Measurements from ENCODE around the gene SYNCRIP.
"Not testable (repeated sequence)": the region's sequence is repeated elsewhere in the genome, so short reads cannot be mapped to it uniquely, and the experiment has no call there.

Gene SYNCRIP

DNA sequence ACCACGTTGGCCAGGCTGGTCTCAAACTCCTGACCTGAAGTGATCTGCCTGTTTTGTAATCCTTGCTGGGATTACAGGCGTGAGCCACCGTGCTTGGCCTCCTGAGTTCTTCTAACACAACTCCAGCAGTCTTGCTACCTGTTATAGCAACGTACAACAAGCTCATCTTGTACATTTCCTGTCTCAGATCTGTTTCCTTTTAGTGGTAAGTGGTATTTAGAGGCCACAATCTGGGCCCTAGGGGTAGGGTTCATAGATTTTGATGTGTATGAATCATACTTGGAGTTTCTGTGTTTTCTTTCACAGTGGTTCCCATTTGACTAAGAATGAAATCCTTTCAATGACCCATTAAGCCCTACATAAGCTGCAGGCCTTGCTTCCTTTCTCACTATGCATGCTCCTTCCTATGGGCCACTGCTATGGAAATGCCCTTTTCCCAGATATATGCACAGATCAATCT, 27.1 kb upstream of the SYNCRIP start:
- DNase-seq: peak in 1 of 2 donors; percentile 23

DNA sequence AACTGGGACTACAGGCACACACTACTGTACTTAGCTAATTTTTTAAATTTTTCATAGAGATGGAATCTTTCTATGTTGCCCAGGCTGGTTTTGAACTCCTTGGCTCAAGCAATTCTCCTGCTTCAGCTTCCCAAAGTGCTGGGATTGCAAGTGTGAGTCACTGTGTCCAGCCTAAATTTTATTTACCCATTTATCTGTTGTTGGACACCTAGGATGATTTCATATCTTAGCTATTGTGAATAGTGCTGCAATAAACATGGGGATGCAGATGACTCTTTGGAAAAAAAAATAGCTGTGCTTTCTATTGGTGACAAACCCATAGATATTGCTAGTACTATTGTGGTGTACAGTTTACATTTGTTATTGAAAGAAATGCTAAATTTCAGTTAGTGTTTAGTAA, 19.6 kb upstream of the SYNCRIP start:
- DNase-seq: no peak

DNA sequence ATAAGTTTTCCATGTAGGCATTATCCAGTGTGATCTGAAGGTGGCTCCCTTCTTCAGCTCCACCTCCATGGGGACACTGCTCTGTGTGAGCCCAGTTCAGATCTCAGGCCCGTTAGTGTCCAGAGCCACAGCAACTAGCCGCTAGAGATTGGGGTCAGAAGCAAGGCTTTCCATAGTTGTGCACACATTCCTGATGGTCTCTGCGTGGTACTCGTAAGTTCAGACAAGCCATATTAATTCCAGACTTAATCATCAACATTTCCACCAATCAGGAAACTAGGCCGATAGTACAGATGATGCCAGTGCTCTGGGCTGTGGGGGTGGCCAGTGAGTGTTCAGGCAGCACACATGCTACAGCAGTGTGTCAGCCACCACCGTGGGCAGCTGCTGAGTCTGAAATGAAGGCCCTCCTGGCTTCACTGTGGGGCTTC, 17.5 kb upstream of the SYNCRIP start:
- DNase-seq: no peak

DNA sequence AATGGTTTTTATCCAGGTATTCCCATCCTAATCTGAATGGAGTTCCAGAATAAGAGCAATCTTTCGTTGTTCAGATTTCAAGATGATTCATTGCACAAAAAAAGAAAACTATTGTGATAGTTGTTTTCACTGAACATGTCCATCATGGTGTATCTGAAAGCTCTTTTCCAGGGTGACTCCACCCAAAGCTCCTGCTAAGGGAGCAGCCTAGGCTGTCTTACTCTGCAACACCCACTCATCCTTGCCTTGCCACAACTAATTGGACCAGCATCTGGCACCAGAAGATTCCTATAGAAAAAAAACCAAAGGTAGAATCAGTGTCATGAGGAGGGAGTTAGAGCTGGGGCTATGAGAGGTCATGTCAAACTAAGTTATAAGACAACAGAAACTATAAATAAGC, 7.9 kb upstream of the SYNCRIP start:
- no peak for DNase-seq

DNA sequence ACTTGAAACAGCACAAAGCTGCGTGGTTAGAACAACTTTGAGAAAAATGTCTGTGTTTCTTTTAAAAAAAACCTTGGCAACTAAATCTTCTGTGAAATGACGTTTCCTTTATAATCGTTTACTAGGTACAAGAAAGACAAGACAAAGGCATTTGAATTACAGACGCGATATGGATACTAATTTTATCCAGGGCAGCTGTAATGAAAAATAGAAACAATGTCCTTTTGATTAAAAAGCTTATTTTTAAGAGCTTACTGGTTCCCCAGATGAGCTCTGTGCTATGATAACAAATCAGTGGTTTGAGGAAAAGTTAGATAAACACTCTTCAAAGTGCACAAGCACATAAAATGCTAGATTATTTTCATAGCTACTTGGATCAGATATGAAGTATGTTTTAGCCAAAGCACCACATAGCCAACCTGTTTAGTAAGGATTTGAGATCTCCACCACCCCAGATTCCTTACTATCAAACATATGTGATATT, 1.6 kb upstream of the SYNCRIP start:
- DNase-seq: no peak

DNA sequence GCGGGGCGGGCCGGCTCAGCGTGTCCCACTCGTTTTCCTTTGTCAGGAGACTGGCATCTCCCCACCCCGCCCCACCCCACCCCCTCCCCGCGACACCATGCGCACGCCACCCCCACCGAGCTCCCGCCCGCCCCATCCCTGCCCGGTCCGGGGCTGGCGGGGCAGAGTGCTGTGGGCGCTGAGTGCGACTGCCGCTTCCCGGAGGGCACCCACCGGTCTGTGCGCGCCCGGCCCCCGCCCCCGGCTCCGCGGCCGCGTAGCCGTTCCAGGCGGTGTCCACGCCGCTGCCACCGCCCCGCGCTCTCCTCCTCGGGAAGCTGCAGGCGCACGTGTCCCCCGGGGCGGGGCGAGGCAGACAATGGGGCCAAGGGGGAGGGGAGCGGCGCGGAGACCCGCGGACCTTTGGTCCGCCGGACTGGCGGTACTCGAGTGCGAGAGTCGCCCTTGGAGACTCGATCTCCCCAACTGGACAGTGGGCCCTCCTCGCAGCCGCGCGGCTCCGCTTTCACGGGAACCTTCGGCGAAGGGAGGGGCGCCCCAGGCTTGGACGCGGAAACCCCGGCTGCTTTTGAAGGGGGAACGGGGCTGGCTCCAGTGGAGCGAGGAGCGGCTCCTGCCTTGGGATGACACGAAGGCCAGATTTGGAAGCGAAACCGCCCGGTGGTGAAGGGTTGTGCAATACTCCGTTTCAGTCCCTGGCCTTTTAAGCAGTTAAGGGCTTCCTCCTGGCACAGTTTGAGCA, 1.0 kb upstream of the SYNCRIP start:
- DNase-seq: peak; percentile 64 to 65

DNA sequence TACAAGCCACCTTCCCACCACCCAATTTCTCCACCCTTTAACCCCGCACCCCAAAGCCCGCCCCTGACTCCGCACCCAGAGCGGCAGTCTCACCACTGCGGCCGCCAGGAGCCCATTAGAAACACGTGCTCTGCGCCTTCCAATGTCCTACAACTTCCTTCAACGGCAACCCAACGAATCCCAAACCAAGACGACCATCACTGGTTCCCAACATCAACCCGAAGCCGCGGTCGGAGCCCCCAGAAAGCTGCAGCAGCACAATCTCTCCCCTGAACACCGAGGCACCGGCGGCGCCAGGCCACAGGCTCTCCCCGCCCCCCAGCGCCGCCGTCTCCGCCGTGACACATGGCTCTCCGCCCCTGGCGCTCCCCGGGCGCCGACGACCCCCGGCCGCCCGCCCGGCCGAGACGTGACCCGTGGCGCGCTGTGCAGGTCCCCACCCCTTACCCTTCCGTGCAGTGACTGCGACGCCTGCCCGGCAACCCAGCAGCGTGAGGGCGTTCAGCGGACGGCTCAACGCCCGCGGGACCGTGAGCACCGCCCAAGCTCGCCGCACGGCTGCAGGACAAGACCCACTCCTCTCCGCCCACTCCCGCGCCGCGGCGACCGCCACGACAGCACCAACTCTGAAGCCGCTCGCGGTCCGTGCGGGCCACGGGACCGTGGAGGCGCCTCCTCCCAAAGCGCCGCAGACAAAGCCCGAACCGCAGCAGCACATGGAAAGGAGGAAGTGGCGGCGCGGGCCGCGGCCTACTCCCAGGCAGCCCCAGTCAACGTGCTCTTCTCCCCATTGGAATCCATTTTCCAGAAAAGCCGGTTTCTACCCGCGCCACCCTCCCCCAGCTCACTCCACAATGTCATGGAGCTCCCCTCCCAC, 551 bp downstream of the SYNCRIP start:
- DNase-seq: peak; percentile 30 to 34

DNA sequence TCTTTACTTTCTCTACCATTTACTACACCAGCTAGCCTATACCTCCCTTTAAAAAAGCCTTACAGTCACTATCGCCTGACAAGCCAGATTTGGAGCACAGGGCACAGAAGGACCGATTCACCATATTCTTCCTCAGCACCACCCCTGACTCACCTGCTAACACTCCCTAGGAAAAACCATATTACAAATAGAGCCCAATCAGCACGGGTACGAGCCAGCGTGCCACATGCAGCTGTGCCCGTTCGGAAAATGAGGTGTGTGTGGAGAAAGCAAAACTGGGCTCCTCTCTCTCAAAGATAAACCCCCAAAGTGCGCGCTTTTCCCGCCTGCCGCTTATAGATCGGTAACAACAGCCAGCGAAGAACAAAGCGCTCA, 1.2 kb downstream of the SYNCRIP start:
- DNase-seq: peak in 1 of 2 donors; percentile 6

DNA sequence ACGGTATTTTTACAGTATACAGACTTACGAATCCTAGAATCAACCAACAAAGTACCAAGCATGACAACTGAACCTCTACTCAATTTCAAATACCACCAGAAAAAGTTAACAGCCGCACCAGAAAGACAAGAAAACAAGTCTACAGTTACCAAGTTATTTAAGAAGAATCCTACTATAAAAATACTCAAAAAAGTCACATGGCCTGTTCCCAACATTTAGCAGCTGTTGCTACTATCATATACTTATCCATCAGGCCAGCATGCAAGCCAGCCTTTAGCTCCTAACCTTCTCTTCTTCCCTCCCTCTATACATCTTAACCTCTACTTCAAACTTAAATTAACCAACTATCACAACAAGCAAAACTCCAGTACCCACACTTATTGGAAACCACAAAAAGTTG, 1.9 kb downstream of the SYNCRIP start:
- no peak for DNase-seq

DNA sequence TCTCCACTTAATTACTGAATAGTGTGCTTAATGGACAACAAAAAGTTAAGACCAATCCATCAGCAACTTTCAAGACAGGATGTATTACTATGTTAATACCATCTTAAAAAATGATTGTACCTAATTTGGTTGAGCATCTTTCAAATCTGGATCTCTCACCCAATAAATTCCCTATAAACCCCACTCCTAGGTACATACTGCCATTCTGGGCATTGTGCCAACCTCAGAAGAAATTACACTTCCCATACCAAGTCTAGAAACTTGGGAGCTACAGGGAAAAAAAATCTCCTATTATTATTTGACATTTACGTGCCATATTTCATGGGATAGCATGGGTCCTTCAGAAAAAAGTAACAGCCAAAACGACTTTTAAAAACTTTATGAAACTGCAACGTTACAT, 5.1 kb downstream of the SYNCRIP start:
- no peak for DNase-seq

DNA sequence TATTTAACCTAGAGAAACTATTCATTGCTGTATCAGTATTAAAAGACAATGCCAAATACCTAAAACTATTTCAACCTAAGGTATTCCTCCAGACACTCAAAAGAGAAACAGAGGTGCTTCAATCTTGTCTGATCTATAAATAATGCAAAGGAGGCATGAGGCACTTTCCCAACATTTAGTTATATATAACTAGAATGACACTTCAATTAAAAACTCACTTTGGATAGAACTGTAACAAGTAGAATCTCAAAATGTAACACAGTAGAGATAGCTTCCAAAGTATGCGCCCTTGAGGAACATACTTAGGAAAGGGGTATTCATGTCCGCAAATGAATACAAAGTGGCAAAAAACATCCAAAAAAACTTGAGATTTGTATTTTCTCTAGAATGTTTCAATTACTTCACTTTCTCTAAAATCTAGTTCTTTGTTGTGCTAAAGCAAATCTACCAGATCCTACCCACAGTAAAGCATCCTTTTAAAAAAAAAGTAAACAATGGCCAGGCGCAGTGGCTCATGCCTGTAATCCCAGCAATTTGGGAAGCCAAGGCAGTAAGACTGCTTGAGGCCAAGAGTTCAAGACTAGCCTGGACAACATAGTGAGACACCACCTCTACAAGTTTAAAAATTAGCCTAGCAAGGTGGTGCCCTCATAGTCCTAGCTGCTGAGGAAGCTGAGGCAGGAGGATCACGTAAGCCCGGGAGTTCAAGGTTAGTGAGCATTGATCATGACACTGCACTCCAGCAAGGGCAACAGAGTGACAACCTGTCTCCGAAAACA, 10.3 kb downstream of the SYNCRIP start:
- DNase-seq: no peak

DNA sequence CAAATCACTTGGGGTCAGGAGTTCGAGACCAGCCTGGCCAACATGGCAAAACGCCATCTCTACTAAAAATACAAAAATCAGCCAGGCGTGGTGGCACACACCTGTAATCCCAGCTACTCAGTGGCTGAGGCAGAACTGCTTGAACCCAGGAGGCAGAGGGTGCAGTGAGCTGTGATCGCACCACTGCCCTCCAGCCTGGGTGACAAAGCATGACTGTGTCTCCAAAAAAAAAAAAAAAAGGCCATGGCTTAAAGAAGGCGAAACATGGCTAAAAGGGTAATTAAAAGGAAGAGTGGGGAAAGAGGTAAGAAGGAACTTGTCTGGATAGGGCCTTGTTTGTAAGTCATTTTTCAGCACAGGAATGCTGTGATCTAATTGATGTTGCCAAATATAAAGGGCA, 11.6 kb downstream of the SYNCRIP start:
- not testable (repeated sequence) for DNase-seq

DNA sequence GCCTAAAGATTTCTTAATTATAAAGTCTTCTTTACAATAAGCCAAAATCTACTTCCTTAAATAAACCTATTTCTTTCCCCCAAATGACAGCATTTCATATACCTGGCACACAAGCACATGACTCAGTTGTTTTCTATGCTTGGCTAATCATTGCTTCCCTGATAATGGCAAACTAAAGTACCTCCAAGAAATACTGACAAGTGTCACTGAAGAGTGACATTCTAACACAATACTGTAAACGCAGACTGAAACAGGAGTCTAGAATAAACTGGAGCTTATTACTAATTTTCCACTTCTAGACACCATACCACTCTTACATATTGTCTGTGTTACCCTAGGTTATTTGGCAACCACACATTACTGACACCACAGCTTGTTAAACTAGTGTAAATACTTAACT, 14.3 kb downstream of the SYNCRIP start:
- DNase-seq: no peak

DNA sequence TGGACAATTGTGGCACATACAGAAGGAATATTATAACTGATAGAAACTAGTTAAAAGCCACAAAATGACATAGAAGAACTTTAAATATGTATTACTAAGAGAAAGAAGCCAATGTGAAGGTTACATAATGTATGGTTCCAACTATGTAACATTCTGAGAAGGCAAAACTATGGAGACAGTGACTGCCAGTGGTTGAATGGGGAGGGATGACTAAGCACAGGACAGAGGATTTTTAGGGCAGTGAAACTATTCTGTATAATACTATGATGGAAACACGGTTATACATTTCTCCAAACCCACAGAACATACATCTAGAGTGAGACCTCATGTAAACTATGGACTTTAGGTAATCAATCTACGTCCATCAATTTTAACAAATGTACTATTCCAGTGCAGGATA, 22.4 kb downstream of the SYNCRIP start:
- no peak for DNase-seq

DNA sequence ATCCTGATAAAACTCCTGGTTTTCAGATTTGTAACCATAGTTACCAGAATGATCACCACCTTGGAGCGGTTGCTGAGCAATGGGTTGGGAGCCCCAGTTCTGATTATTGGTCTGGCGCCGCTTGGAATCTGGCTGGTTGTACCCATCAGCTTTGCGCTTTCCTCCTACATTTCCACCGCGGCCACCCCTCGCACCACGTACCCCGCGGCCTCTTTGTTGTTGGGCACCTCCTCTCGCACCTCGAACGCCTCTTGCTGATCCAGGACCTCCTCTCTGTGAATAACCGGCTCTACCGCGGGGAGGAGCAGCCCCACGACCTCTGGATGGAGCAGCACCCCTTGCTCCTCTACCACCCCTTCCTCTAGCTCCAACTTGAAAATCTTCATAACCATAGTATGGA, 27.9 kb downstream of the SYNCRIP start:
- DNase-seq: no peak

DNA sequence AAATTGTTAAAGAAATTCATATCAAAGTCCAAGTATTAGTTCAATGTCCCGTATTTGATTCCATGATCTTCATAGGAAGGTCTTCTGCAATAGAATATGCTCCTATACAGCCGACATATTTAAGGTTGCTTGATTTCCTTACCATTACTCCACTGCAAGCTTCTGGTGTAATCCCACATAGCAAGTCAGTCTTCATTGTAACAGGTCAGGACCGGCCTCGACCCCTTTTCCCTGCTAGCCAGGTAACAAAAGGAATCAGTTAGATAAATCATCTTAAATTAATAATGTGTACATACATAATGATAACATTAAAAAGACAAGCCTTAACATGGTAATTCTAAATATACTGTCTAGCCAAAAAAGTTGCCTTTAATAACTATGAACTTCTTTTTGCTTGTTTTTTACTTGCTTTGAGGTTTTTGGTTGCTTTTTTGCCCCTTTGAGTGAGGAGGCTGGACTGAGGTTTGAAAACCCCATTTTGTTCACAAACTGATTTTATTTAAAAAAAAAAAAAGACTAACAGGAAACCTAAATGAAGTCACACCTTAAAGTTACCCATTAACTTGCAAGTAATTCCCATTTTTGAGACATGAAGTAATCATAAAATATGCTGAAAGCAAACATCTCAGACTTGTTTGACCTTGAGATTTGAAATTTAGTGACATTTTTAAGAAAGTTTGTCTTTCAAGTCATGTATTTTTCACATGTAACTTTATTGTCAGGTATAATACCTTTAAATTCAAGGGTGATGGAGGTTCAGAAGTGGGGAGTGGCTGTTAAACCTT, 29.8 kb downstream of the SYNCRIP start:
- no peak for DNase-seq

DNA sequence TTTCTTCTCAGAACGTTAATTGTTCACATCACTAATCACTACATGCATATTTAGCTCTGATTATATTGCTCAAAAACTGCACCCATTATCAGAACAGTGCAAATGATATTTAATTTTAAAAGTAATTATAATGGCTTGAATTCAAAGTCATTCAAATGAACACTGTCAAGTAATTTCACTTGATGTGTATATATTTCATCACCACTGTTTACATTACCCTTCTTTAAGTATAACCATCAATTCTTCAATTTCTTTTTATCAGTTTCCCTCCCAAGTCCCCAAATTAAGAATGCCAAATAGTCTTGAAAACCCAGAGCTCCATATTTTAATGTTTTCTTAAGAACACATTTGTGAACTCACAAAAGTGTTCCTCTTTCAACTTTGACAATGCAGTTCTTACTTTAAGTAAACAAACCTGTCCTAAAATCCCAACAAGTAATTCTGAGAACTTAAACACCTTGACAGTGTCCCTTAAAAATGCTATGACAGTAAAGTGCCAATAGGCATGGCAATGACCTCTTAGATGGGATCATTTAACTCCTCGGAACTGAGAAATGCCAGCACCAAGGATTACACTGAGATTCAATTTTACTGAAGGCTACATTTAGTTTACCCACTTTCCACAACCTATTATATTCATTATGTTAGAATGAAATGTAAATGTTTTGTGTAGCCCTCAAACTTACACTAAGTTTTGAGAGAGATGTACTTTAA, 32.3 kb downstream of the SYNCRIP start:
- no peak for DNase-seq

DNA sequence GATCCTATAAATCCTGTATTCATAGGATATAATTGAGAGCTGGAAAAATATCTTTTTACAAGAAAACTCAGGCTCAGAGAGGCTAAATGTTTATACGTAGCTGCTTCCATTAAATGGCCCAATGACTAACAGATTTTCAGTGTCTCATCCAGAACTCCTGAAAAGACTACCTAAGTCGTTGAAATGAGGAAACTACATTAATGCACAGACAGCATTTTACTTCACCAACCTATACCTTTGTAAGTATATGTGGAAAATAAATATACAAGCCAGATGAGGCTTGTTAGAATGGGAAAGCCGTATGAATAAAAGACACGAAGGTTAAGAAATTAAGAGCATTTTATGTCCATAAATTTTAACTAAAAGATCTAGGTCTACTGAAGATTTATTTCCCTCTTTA, 40.6 kb downstream of the SYNCRIP start:
- no peak for DNase-seq

DNA sequence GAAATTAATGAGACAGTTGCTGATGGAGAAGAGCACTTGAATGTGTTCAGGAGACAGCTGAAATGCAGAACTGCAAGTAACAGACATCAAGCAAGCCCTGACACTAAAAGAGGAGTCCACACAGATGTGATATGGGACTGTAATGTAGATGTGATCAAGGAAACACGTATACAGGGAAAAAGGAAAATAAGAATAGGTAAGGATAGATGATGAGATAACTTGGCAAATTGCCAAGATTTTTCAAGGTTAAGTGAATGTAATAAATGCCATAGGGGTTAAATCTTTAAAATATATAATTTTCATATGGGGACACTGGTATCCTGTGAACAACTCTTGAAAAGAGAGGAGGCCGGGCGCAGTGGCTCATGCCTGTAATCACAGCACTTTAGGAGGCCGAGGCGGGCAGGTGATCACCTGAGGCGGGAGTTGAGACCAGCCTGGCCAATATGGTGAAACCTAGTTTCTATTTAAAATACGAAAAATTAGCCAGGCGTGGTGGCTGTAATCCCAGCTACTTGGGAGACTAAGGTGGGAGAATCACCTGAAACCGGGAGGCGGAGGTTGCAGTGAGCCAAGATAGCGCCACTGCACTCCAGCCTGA, 41.9 kb downstream of the SYNCRIP start:
- no peak for DNase-seq

DNA sequence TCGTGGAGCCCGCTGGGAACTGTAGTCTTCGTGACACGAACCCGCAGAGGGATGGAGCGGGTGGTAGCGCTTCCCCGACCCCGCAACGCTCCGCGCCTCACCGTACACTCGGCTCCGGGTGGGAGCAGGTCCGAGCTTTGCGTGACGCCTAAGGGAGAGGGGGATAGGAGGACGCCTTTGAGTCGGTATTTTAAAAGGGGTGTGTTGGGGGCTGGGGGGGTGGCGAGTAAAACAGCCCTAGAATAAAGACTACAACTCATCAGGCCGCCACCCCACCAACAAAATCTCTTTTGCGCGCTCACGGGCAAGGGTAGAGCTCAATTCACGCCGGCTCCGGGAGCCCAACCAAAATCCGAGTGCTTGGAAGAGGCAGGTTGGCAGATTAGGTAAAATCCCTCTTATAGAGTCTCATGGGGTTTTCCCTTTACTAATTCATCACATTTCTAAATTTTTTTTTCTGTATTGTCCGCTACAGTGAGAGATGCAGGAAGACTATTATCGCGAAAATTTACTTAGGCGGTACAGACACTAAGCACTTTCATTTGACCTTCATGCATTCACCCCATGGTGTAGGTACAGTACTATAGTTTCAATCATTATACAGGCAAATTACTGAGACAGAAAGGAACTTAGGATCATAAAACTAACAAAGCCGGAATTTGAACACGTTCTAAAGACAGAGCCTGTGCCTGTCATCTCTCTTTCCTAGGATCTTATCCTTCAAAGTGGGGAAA, 48.3 kb downstream of the SYNCRIP start:
- DNase-seq: peak in 1 of 2 donors; percentile 48

Measured in stimulated activated CD4-positive, alpha-beta T cell treated with anti-CD3 and anti-CD28 coated beads, Interleukin-2, amount 100 ng/mL, for 48 hours (primary cell).